Sciatic nerve (tissue), 2 donors: ENCODE data around the gene COL20A1. TPM values are rescaled to one million over a fixed set of nuclear protein-coding genes. Genes with fewer than 3 reads are reported as not detected.
"Not testable (repeated sequence)": the region's sequence is repeated elsewhere in the genome, so short reads cannot be mapped to it uniquely, and the experiment has no call there.

ENCODE experiments used
- ATAC-seq: fragments of 200-7000 bp; cut with Tn5 transposase; one replicate; pipeline ENCODE4 v1.9.1; 2020; ENCODE audit warnings: mild to moderate bottlenecking, moderate library complexity
- DNase-seq: peaks from one replicate; pipeline ENCODE4 v3.0.0-alpha.2; 2020; ENCODE audit warnings: low spot score
- intact Hi-C: fragments of 100-400 bp; cut with DNase I; formaldehyde crosslinking; loops from one replicate; pipeline ENCODE4 v1.14.2; 2022
- total RNA-seq: library from RNA; stranded (reverse); fragmentation: NEBNext Ultra II Directional; extraction: Animal tissue kit (Norgen Biotek cat#: 25700); gene quantifications from one replicate; pipeline ENCODE4 v1.2.1, GENCODE V29; 2021
- donor health status: DM: no; HTN: no; CAD: no.
- donor health status: DM: no; HTN: no; CAD: no.

Gene COL20A1
- total RNA-seq, 1 donor from 2014 or later: 0.22 TPM

DNA sequence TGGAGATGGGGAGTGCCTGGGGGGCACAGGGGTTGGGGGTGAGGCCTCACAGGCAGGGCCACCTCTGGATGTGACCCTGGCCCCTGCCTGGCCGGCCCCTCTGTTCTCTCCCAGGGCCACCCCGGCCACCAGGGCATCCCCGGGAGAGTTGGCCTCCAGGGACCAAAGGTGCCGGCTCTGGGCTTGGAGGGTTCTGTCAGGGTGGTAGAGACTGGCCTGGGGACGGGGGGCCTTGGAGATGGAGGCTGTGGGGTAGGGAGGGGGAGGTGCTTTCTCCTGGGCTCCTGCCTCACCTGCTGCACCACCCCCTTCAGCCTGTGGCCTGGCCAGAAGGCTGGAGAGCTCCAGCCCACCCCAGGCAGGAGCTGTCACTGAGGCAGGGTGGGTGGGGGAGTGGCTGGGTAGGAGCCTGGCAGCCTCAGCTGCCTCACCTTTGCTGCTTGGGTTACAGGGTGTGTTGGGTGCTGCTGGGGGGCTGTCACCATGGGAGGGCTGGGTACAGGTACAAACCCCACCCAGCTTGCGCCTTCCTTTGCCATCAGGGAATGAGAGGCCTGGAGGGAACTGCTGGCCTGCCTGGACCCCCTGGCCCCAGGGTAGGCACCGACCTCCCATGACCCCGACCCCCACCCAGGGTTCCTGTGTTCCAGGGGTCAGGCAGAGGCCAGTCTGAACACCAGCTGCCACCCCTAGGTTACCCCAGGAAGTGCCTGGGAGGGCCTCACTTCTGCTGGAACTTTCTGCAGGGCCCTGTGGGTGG, 32.7 kb downstream of the COL20A1 start:
- intact Hi-C loops: no loop called here
- ATAC-seq: no peak
- DNase-seq: no peak

DNA sequence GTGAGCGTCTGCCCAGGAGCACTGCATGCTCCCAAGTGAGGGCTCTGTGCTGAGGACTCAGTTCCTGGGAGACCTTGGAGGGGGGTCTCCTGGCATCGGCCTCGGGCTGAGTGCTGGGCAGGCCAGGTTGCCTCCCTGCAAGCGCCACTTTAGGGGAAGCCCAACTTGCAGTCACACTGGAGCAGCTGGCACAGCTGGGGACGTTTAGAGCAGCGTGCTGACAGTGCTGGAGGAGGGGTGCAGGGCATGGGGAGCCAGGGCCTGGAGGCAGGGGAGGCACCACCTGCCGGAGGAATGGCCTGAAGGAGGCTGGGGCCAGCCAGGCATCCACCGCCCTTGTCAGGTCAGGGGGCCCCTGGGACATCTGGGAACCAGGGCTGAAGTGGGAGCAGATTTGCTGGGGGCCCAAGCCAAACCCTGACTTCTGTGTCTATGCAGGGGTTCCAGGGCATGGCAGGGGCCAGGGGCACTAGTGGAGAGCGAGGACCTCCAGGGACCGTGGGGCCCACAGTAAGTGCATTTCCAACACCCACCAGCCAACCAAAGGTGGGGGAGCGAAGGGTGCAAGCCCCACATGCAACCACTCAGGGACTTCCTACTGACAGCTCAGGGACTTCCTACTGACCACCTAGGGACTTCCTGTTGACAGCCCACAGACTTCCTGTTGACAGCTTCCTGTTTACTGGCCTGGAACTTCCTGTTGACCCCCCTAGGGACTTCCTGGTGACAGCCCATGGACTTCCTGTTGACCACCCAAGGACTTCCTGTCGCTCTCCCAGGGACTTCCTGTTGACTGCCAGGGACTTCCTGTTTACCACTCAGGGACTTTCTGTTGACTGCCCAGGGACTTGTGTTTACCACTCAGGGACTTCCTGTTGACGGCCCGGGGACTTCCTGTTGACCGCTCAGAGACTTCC, 33.6 kb downstream of the COL20A1 start:
- DNase-seq (no peak), ATAC-seq (no peak)
- intact Hi-C loops: no loop called here

DNA sequence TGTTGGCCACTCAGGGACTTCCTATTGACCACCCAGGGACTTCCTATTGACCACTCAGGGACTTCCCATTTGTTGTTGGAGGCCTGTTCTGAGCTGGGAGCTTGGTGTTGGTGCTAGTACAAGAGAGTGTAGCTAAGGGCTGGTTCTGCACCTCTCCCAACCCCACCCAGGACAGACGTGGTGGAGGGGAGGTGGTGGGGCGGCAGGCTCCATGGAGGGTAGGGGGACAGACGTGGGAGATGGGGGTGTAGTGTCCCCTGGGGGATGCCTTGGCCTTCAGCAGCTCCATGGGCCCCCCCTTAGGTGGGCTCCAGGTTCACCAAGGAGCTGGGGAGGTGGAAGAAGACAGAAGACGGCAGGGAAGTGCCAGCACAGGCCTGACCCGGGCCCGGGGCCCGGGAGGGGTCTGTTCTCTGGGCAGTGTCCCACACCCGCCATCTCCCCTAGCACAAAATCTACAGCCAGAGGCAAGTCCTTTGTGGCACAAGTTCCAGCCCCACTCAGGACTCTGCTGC, 34.3 kb downstream of the COL20A1 start:
- ATAC-seq (no peak), DNase-seq (no peak)
- intact Hi-C loops: no loop called here

DNA sequence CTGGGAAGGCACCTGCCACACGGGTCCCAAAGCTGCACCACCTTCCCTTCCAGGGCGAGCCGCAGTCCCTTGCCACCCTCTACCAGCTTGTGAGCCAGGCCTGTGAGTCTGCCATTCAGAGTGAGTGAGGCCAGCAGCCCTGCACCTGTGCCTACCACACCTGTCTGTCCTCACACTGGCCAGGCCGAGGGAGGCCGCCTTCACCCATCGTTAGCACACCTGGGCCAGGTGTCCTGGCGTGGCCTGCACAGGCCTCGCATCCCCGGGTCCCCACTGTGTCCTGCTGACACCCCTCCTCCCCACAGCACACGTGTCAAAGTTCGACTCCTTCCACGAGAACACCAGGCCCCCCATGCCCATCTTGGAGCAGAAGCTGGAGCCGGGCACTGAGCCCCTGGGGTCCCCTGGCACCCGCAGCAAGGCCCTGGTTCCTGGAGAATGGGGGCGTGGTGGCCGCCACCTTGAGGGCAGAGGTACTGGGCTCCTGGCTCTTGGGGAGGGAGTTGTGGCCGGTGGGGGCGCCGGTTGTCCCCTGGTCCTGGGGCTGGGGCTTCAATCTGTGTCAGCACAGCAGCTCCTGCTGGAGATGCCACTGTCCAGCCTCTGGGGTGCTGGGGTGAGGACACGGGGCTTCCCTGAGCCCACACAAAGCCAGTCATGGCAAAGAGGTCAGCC, 35.2 kb downstream of the COL20A1 start:
- no peak for ATAC-seq
- intact Hi-C loops: no loop called here
- DNase-seq: no peak

DNA sequence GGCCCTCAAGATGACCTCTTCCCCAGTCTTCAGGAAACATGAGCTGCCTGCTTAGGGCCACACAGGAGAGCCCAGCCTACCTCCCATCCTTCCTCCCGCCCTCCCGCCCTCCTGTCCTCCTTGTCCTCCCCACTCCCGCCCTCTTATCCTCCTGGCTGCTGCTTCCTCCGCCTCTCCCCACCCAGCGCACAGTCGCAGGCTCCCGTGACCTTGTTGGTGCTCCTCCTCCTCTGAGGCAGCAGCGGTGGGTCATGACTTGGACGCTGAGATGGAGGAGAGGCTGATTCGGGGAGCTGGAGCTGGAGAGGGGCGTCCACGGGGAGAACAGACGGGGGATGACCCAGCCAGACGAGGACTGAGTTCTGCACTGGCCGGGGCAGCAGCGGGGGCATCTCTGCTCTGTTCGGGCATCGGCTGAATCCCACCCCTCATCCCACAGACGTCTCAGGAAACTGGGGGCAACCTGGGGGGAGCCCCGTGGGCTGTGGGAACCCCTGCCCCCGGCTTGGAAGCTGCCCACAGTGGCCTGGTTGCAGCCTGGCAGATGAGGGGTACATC, 35.8 kb downstream of the COL20A1 start:
- ATAC-seq: no peak
- intact Hi-C loops: no loop called here
- DNase-seq: no peak

DNA sequence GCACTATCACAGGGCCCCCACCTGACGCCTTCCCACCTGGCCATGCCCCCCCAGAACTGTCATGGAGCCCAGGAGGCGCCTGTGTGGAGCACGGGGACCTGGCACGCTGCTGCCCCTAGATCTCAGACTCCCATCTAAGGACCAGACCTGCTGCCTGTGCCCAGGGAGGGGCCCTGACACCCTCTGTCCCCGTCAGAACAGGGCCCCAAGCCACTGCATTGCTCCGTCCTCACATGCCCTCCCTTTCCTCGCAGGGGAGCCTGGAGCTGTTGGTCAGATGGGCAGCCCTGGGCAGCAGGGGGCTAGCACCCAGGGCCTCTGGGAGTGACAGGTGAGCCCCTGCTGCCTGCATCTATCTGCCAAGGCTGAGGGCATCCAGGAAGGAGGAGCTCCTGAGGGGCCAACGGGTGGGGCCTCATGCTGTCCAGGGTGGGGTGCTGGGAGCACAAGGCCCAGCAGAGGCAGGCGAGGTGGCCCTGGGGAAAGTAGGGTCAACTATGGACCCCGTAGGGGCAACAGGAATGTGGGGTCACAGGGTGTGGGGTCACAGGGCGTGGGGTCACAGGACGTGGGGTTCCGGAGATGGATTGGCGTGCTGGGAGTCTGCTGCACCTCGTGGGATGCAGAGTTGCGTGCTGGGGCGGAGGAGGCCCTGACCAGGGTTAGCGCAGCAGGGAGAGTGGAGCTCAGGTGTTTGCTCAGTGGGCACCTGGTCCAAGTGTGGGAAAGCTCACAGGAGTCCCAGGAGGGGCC, 36.5 kb downstream of the COL20A1 start:
- ATAC-seq: no peak
- no peak for DNase-seq
- intact Hi-C loops: no loop called here

DNA sequence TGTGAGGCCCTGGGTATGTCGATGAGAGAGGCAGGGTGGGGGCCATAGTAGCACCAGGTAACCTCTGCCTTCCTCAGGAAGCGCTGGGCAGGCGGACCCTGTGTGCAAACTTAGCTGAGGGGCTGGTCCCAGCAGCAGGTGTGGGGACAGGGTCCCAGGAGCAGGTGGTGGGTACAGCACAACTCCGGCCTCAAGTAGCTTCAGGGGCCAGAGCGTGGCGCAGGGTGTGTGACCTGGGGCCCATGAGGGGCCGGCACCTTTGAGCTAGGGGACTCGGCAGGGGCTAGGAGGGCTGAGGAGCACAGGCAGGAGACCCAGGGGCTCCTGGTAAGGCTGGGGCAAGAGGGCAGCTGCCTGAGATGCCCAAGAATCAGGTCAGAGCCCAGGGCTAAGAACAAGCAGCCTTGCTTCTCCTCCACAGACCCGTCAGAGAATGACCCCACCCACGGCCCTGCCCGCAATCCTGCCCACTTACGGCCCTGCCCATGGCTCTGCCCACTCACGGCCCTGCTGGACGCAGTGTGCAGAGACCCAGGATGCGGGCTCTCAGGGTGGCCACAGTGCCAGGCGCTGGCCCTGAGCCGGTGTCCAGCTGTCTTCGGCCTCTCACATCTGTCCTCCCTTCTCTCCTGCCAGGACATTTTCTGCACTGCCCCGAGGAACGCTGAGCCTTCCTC, 37.2 kb downstream of the COL20A1 start:
- intact Hi-C loops: no loop called here
- ATAC-seq (no peak), DNase-seq (no peak)

DNA sequence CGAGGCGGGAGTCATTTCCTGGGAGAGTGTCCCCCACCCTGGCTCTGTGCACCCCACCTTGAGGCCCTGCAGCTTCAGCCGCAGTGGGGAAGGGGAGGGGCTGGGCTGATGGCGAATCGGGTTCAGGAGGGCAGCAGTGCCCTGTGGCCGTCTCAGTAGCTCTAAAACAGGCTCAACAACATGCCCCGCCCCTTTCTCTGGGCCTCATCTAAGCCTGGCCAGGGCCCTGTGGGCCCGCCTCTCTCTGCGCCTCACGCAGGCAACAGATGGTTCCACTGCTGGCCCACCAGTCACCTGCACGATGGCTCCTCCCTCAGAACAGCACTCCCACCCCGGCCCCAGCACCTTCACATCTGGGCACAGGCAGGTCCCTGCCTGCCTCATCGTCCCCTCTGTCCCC, 38.0 kb downstream of the COL20A1 start:
- intact Hi-C loops: no loop called here
- DNase-seq (no peak), ATAC-seq (no peak)

DNA sequence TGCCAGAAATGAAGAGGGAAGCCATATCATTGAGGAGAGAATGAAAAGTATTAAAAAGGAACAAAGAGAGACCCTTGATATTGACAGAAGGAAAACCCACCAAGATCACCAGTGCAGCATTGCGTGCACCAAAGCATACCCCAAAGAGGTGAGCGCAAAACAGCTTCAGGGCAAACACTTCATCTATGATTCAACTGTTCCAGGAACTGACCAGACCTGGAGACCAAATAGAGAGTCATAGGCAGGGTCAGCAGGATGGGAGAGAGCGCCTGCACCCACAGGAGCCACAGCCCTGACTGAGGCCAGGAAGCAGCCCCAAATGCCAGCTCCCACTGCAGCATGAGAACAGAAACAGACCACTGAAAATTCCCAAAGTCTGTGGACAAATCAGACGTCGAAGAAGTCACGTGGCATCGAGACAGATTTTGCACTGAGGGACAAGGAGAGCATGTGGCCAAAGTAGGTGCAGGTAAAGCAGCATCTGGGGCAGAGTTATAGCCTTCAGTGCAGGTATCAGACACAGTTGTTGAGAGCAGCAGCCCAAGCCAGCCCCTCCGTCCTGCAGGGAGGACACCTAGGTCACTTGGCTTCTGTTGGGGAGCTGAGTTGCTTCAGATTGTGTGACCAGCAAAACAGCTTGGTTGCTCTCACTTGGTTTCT, 38.9 kb downstream of the COL20A1 start:
- no peak for ATAC-seq
- intact Hi-C loops: no loop called here
- no peak for DNase-seq

DNA sequence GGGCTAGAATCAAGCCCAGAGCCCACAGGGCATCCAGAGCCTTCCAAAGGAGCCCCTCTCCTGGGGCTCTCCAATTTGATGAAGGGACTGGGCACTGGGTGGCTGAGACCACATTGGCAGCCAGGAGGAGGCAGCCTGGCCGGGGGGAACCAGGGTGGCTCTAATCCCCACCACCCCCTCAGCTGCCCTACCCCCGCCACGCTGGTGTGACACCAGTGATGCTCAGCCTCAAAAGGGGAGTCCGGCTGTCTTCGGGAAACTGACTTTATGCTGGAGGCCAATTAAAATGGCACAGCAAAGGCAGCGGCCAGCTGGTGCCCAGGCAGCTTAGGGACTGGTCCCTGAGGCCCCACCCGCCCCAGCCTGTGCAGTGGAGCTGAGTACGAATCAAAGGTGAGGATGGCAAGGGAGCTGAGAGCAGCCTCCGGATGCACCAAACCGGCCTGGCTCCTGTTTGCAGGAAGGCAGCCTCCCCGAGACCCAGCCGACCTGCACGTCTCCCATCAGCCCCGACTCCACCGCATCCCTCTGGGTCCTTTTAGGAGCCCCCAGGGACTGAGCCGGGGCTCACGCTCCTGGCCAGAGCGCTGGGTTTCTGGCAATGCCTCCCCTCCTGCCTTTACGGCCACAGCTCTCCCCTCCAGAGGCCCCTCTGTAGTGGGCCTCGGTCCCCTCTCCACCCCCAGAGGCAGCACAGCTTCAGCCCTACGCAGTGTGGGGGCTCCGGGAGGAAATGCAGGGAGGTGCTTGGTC, 39.7 kb downstream of the COL20A1 start:
- intact Hi-C loops: no loop called here
- DNase-seq: no peak
- ATAC-seq: no peak

DNA sequence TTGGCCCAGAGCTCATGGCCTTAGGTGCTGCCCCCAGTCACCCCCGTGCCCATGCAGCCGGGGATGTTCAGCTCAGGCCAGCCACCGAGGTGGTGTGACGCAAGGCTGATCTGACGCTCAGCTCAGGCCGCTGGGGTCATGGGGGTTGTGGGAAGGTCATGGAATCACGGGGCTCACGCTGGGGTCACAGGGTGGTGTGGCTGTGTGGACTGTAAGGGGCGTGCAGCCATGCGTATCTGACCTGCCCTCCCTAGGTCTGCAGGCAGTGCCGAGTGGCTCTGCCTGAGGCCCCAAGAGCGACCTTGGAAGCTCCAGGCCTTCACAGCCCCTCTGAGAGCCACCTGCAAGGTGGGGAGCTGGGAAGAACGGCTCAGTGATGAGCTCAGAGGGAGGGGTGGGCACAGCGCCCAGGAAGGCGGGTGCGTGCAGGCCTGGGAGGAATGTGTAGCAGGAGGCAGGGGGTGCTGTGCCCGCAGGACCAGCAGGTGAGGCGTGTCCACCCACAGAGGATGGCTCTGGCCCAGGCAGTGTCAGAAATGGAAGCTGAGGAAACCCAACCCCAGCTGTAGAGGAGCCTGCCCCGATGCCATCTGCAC, 40.4 kb downstream of the COL20A1 start:
- intact Hi-C loops: no loop called here
- ATAC-seq (no peak), DNase-seq (no peak)

DNA sequence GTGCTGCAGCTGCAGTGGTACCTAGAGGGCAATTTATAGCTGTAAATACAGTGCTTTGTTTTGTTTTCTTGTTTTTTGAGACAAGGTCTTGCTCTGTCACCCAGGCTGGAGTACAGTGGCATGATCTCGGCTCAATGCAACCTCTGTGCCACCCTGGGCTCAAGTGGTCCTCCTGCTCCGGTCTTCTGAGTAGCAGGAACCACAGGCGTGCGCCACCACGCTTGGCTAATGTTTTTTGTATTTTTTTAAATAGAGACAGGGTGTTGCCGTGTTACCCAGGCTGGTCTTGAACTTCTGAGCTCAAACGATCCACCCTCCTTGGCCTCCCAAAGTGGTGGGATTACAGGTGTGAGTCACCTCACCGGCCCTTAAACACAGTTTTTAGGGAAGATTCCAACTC, 41.4 kb downstream of the COL20A1 start:
- DNase-seq: no peak
- intact Hi-C loops: no loop called here
- ATAC-seq: no peak

DNA sequence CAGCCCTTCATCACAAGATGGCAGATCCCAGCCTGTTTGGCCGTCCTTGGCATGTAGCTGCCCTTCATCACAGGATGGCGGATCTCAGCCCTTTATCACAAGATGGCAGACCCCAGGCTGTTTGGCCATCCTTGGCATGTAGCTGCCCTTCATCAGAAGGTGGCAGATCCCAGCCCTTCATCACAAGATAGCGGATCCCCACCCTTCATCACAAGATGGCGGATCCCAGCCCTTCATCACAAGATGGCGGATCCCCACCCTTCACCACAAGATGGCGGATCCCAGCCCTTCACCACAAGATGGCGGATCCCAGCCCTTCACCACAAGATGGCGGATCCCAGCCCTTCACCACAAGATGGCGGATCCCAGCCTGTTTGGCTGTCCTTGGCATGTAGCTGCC, 42.1 kb downstream of the COL20A1 start:
- DNase-seq, ATAC-seq, intact Hi-C loops: not testable (repeated sequence)

DNA sequence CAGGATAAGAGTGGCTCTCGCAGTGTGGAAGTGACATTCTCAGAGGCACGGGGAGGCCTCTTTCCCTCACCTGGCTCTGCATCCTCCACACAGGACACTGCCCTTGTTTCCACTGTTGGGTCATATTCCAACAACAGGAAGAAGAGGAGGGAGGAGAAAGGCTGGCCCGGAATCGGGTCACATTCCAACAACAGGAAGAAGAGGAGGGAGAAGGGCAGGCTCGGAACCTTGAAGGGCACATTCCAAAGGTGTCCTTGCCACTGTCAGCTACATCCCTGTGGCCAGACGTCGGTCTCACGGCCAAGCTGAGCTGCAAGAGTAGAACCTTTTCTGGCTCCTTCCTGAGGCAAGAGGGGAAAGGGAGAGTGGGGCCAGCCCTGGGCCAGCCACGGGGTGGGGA, 42.7 kb downstream of the COL20A1 start:
- ATAC-seq (no peak), DNase-seq (no peak)
- intact Hi-C loops: no loop called here

DNA sequence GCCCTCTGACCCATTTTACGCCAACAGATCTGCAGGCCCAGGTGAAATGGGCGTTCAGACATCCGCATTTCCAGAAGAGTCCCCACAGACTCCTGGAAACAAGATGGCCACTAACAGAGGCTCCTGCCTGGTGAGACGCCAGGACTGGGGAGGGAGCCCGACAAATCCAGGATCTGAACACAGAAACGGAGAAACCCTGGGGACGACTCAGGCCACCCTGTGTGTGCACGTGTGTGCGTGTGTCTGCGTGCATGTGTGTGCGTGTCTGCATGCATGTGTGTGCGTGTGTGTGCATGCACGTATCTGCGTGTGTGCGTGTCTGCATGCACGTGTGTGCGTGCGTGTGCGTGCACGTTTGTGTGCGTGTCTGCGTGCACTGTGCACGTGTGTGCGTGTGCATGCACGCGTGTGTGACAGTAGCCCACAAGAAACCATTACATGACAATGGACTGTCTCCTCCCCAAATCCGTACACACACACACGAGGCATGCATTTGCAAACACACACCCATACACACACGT, 43.3 kb downstream of the COL20A1 start:
- intact Hi-C loops: no loop called here
- DNase-seq: no peak
- ATAC-seq: no peak

DNA sequence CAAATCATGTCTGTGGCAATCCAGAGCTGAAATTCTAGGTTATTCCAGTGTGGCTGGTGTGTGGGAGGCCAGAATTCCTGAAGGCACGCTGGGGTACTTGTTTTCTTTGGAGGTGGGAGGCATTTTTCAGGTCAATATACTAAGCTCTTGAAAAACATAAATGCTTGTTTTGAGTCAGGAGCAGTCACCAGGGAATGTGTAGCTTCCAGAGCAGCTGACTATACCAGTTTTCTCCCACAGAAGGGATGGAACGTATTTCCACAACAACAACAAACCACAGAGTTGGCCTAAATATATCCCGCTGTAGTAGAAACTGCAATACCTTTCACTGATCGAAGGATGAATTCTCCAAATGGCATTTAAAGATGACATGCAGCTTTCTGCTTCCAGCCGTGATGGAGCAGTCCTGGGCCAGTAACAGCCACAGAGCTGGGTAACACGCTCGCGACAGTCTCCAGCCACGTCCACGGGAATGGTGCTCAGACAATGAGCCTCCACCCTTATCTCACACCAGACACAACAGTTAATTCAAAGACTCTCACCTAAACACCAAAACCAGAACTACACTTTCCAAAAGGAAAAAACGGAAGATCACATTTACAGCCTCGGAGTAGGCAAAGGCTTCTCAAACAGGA, 44.9 kb downstream of the COL20A1 start:
- intact Hi-C loops: no loop called here
- DNase-seq (no peak), ATAC-seq (no peak)
